NB4 (cell line): ENCODE data around the gene ART1.

ENCODE experiments used
- MYC ChIP-seq: IDR thresholded peaks from 2 replicates; pipeline ENCODE4 v1.6.1; 2011; ENCODE audit warnings: low read depth, low read length
- POLR2A ChIP-seq: IDR thresholded peaks from 2 replicates; pipeline ENCODE4 v1.6.1; 2011; ENCODE audit warnings: mild to moderate bottlenecking; ENCODE audit not compliant: insufficient read length; ENCODE audit errors: extremely low read depth
- TF ChIP-seq, protein P1 (sequence below): IDR thresholded peaks from one replicate; pipeline ENCODE4 v1.5.1; 2012; ENCODE audit warnings: low read depth, low read length
- TF ChIP-seq, protein P2 (sequence below): IDR thresholded peaks from 2 replicates; pipeline ENCODE4 v1.6.1; 2011; ENCODE audit warnings: low read depth, low read length

DNA sequence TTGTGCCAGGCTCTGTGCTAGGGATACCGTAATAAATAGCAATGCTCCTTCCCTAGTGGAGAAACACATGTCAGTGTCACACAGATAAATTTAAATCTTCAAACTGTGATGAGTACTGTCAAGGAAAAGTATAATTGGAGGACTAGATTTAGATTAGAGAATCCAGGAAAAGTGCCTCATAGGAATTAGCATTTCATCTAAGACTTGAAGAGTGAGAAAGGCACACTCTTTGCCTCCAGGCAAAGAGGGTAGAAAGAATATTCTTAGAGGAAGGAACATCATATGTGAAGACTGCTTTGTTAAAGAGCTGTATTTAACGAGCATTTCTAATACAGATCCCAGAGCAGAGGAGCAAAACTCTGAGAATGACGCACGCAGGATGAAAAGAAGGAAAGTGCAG is 34.1 kb upstream of the ART1 start:
- TF ChIP-seq, protein P1, sequence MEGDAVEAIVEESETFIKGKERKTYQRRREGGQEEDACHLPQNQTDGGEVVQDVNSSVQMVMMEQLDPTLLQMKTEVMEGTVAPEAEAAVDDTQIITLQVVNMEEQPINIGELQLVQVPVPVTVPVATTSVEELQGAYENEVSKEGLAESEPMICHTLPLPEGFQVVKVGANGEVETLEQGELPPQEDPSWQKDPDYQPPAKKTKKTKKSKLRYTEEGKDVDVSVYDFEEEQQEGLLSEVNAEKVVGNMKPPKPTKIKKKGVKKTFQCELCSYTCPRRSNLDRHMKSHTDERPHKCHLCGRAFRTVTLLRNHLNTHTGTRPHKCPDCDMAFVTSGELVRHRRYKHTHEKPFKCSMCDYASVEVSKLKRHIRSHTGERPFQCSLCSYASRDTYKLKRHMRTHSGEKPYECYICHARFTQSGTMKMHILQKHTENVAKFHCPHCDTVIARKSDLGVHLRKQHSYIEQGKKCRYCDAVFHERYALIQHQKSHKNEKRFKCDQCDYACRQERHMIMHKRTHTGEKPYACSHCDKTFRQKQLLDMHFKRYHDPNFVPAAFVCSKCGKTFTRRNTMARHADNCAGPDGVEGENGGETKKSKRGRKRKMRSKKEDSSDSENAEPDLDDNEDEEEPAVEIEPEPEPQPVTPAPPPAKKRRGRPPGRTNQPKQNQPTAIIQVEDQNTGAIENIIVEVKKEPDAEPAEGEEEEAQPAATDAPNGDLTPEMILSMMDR, result no peak
- TF ChIP-seq POLR2A (no peak), MYC (no peak)
- TF ChIP-seq, protein P2, sequence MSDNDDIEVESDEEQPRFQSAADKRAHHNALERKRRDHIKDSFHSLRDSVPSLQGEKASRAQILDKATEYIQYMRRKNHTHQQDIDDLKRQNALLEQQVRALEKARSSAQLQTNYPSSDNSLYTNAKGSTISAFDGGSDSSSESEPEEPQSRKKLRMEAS, result no peak
